Nucleus accumbens (tissue), 56 donors: ENCODE results near the gene MIEF1.

Source experiments
- DNase-seq, 56 donors: peaks; one replicate each; lab custom pipeline; 2025; lab: John Stamatoyannopoulos, UW

MIEF1 gene

GRCh38 chr22:39487826-39488520 is 14.1 kb upstream of the MIEF1 start:
- no peak for DNase-seq

- DNase-seq = no peak
Measured at GRCh38 chr22:39488563-39489083, 13.5 kb upstream of the MIEF1 start.

- DNase-seq = no peak
Measured at GRCh38 chr22:39489094-39490068, 12.7 kb upstream of the MIEF1 start.

GRCh38 chr22:39490135-39490798 is 11.8 kb upstream of the MIEF1 start:
- peak in 53 of 56 donors; percentile 35 to 93 (median 73) for DNase-seq

GRCh38 chr22:39490966-39491680 is 11.0 kb upstream of the MIEF1 start:
- no peak for DNase-seq

GRCh38 chr22:39491696-39492095 is 10.4 kb upstream of the MIEF1 start:
- no peak for DNase-seq

- no peak for DNase-seq
Measured at GRCh38 chr22:39492186-39492585, 9.9 kb upstream of the MIEF1 start.

- DNase-seq = no peak
Measured at GRCh38 chr22:39493759-39494158, 8.3 kb upstream of the MIEF1 start.

GRCh38 chr22:39494471-39495120 is 7.5 kb upstream of the MIEF1 start:
- DNase-seq = peak in 1 of 56 donors; percentile 26

GRCh38 chr22:39496131-39496838 is 5.8 kb upstream of the MIEF1 start:
- peak in 54 of 56 donors; percentile 28 to 93 (median 74) for DNase-seq

GRCh38 chr22:39497429-39497828 is 4.7 kb upstream of the MIEF1 start:
- no peak for DNase-seq

- peak in 20 of 56 donors; percentile 18 to 72 (median 50) for DNase-seq
Measured at GRCh38 chr22:39498368-39498767, 3.7 kb upstream of the MIEF1 start.

- peak in 35 of 56 donors; percentile 28 to 72 (median 46) for DNase-seq
Measured at GRCh38 chr22:39498802-39499201, 3.3 kb upstream of the MIEF1 start.

GRCh38 chr22:39500101-39500500 is 2.0 kb upstream of the MIEF1 start:
- no peak for DNase-seq

GRCh38 chr22:39501644-39502108 is 414 bp upstream of the MIEF1 start:
- no peak for DNase-seq

- DNase-seq = no peak
Measured at GRCh38 chr22:39502789-39503409, 809 bp downstream of the MIEF1 start.

GRCh38 chr22:39503630-39504029 is 1.5 kb downstream of the MIEF1 start:
- DNase-seq = no peak

- no peak for DNase-seq
Measured at GRCh38 chr22:39504071-39504470, 2.0 kb downstream of the MIEF1 start.
